Gastrocnemius medialis (tissue), 4 donors: ENCODE results near the gene CIZ1. TPM values are rescaled to one million over a fixed set of nuclear protein-coding genes. Genes with fewer than 3 reads are reported as not detected.

Experiments used
- ATAC-seq, 2 donors: fragments of 150-250 bp; one replicate each; pipeline ENCODE4 v1.9.1; 2016
- DNase-seq, 2 donors: peaks; one replicate each; pipeline ENCODE4 v3.0.0-alpha.2; 2019
- H3K27ac ChIP-seq, 4 donors: fragments of 200-600 bp; sonication (generic); 1 replicate in 1 of 4; 2 replicates in 3 of 4; pipeline ENCODE4 v1.5.1; 2016 to 2018; ENCODE audit warnings: mild to moderate bottlenecking in 2 of 4, moderate library complexity in 1 of 4
- H3K27me3 ChIP-seq, 3 donors: fragments of 200-600 bp; sonication (generic) in 2 of 3; 1 replicate in 1 of 3; 2 replicates in 2 of 3; pipeline versions ENCODE4 v1.5.1 to v1.6.0; 2016 to 2019; ENCODE audit warnings: mild to moderate bottlenecking in 1 of 3, moderate library complexity in 1 of 3
- H3K36me3 ChIP-seq, 2 donors: fragments of 200-600 bp; sonication (generic) in 1 of 2; one replicate each; pipeline ENCODE4 v1.5.1; 2017 to 2018
- H3K4me1 ChIP-seq, 2 donors: fragments of 200-600 bp; sonication (generic) in 1 of 2; one replicate each; pipeline ENCODE4 v1.5.1; 2016 to 2017; ENCODE audit warnings: mild to moderate bottlenecking in 2 of 2
- H3K4me3 ChIP-seq, 4 donors: fragments of 200-600 bp; sonication (generic) in 3 of 4; 1 replicate in 1 of 4; 2 replicates in 3 of 4; pipeline ENCODE4 v1.5.1; 2016 to 2019; ENCODE audit warnings: mild to moderate bottlenecking in 2 of 4
- H3K9me3 ChIP-seq, 3 donors: fragments of 200-600 bp; sonication (generic) in 2 of 3; 1 replicate in 1 of 3; 2 replicates in 2 of 3; pipeline ENCODE4 v1.5.1; 2016 to 2019
- CTCF ChIP-seq, 5 experiments: fragments of 450-650 bp in 3 of 5; fragments of 200-600 bp in 2 of 5; sonication (generic) in 2 of 5; IDR thresholded peaks in 4 of 5; conservative IDR thresholded peaks in 1 of 5; 1 replicate in 4 of 5; 2 replicates in 1 of 5; pipeline ENCODE4 v1.5.1; 2016 to 2019; ENCODE audit warnings: antibody characterized with exemption in 5 of 5, mild to moderate bottlenecking in 3 of 5, moderate library complexity in 3 of 5
- POLR2A ChIP-seq, 2 donors: fragments of 450-650 bp; IDR thresholded peaks; one replicate each; pipeline ENCODE4 v1.6.1; 2017; ENCODE audit warnings: antibody characterized with exemption in 2 of 2, mild to moderate bottlenecking in 2 of 2, moderate library complexity in 2 of 2
- in situ Hi-C, 4 donors: fragments of 200-750 bp; cut with MboI; loops; one replicate each; pipeline versions ENCODE4 v1.15.0 to v1.8.0; 2017; ENCODE audit warnings: low sequenced_read_pairs in 4 of 4
- intact Hi-C: fragments of 100-400 bp; cut with DNase I; formaldehyde crosslinking; loops from one replicate; pipeline ENCODE4 v1.15.1; 2023; ENCODE audit warnings: low total_unique reads
- total RNA-seq, 4 donors: library from RNA; depleted of rRNA; stranded (reverse); fragments of >200 nt; gene quantifications; one replicate each; pipeline versions ENCODE4 v1.1.0 to v1.2.3, GENCODE V29; 2016

Gene CIZ1
- total RNA-seq, 4 donors from 2014 or later, result 47.8 to 61.3 (median 53.0) TPM

DNA sequence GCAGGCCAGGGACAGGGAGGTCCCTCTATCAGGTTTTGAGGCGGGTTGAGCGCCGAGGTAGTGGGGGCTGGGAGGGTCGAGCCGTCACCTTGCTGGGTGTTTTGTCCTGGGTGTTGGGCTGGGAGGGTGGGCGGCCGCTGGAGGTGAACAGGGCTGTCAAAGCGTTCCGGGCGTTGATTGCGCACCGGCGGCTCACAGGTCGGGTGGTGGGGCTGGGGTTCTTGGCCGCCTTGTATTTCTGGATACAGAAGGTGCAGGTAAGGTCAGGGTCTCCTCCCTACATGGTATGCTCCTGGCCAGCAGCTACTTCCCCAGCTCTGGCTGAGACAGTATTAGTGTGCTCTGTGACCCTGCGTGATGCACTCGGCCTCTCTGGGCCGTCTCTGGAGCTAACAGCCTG lies 25.2 kb downstream of the CIZ1 start:
- DNase-seq, result no peak
- no peak overlapping the region for H3K27ac ChIP-seq

GRCh38 chr9:128164307-128164885 lies 27.0 kb downstream of the CIZ1 start:
- Histone ChIP-seq H3K27me3 (no peaks in the 10 kb centered on the region), H3K36me3 (peaks cover 0 to 66% of the 10 kb centered on the region in 2 donors), H3K9me3 (no peaks in the 10 kb centered on the region), H3K27ac (no peak overlapping the region), H3K4me1 (peaks cover 8 to 9% of the 10 kb centered on the region in 2 donors), H3K4me3 (no peak overlapping the region)
- intact Hi-C loops (no loop called here), in situ Hi-C loops (no loop called here)
- TF ChIP-seq CTCF (IDR thresholded peaks at IDR 0.05 in 4 of 5, conservative IDR thresholded peaks at IDR 0.05 in 1 of 5) (no peak), POLR2A (IDR thresholded peaks at IDR 0.05) (no peak)
- DNase-seq, result no peak
- ATAC-seq, result no peak

More for the DNA sequence above, 25.2 kb downstream of the CIZ1 start:
- Histone ChIP-seq H3K9me3 (no peaks in the 10 kb centered on the region), H3K4me3 (no peak overlapping the region), H3K27me3 (no peaks in the 10 kb centered on the region), H3K4me1 (peaks cover 0 to 4% of the 10 kb centered on the region in 2 donors), H3K36me3 (peaks cover 0 to 75% of the 10 kb centered on the region in 2 donors)
- TF ChIP-seq CTCF (IDR thresholded peaks at IDR 0.05 in 4 of 5, conservative IDR thresholded peaks at IDR 0.05 in 1 of 5) (no peak), POLR2A (IDR thresholded peaks at IDR 0.05) (no peak)
- in situ Hi-C loops, result no loop called here
- intact Hi-C loops, result no loop called here
- no peak for ATAC-seq

DNA sequence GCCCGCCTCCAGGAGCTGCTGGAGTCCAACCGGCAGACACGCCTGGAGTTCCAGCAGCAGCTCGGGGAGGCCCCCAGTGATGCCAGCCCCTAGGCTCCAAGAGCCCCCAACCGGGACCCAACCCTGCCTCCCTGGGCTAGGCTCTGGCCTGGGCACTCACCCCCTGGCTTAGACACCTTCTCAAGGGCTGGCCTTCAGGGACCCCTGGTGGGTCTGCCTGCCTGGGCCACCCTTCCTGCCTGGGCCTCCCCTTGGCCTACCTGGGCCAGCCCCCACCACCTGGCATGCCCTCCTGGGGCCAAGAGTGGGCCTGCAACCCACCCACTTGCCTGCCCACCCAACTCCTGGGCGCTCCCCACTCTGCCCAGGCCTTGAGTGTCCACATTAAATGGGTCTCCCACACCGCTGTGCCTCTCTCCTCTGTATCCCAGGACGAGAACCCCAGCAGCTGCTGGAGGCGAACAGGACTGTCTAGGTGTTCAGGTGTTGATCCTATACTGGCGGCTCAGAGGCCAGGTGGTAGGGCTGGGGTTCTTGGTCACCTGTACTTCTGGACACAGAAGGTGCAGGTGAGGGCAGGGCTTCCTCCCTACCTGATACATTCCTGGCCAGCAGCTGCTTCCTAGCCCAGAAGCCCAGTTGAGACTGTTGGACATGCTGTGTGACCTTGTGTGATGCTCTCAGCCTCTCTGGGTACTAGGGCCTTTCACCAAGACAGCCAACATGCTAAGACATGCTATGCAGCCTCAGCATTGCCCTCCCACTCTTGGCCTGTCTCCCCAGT lies 27.7 kb downstream of the CIZ1 start:
- DNase-seq, result no peak

GRCh38 chr9:128163027-128163515 lies 28.3 kb downstream of the CIZ1 start:
- Histone ChIP-seq H3K4me3 (no peak overlapping the region), H3K27me3 (no peaks in the 10 kb centered on the region), H3K27ac (no peak overlapping the region), H3K9me3 (no peaks in the 10 kb centered on the region), H3K36me3 (peaks cover 0 to 54% of the 10 kb centered on the region in 2 donors), H3K4me1 (peaks cover 8 to 9% of the 10 kb centered on the region in 2 donors)
- no peak for DNase-seq
- no peak for TF ChIP-seq CTCF (IDR thresholded peaks at IDR 0.05 in 4 of 5, conservative IDR thresholded peaks at IDR 0.05 in 1 of 5)
- TF ChIP-seq POLR2A (IDR thresholded peaks at IDR 0.05), result no peak
- in situ Hi-C loops (no loop called here), intact Hi-C loops (no loop called here)
- no peak for ATAC-seq

More for the DNA sequence above, 27.7 kb downstream of the CIZ1 start:
- no peaks in the 10 kb centered on the region for H3K27me3 ChIP-seq
- TF ChIP-seq POLR2A (IDR thresholded peaks at IDR 0.05), result no peak
- TF ChIP-seq CTCF (IDR thresholded peaks at IDR 0.05 in 4 of 5, conservative IDR thresholded peaks at IDR 0.05 in 1 of 5), result no peak
- peaks cover 0 to 59% of the 10 kb centered on the region in 2 donors for H3K36me3 ChIP-seq
- no peak overlapping the region for H3K27ac ChIP-seq
- in situ Hi-C loops, result no loop called here
- H3K9me3 ChIP-seq, result no peaks in the 10 kb centered on the region
- no peak for ATAC-seq
- H3K4me3 ChIP-seq, result no peak overlapping the region
- H3K4me1 ChIP-seq, result peaks cover 8 to 9% of the 10 kb centered on the region in 2 donors
- intact Hi-C loops, result no loop called here
